ENCODE measurements around the gene RAN.
"Not testable (repeated sequence)": the region's sequence is repeated elsewhere in the genome, so short reads cannot be mapped to it uniquely, and the experiment has no call there.

The RAN gene

DNA sequence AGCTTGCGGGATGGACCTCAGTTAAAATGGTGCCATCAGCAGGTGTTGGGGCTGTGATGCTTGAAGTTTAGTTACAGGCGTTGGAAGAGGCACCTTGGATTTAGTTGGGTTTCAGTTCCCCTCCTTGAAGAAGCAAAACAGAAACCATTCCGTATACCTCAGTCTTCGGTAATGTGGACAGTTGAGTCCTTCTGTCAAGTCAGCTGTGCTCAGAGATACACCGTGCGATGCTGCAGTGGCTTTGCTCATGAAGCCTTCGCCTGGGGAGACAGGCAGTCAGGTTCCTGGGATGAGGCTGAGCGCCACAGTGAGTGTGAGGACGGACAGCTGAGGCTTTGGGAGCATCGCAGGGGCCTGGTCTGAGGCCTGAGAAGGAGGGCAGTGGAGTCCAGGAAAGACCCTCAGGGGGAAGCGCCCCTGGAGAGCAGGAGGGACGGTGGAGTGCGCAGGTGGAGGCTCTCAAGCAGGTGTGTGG lies 7.4 kb downstream of the RAN start:
- H3K36me3 ChIP-seq (ENCODE audit: control insufficient read depth in 2 of 2, insufficient read depth in 2 of 2, low read length in 2 of 2) = peaks cover 27 to 28% of the 10 kb centered on the region in 2 donors
- no peaks in the 10 kb centered on the region for H3K9me3 ChIP-seq (ENCODE audit: control insufficient read depth in 2 of 2, low read length in 2 of 2)
- no peaks in the 10 kb centered on the region for H3K4me1 ChIP-seq (ENCODE audit: control insufficient read depth, insufficient read depth, low read length)
- no peak overlapping the region for H3K27ac ChIP-seq (ENCODE audit: low read length)
- no peak overlapping the region for H3K9ac ChIP-seq (ENCODE audit: low read length in 2 of 2)
- H3K27me3 ChIP-seq (ENCODE audit: control insufficient read depth in 1 of 2, insufficient read depth in 2 of 2, low read length in 2 of 2) = no peaks in the 10 kb centered on the region
- no peak overlapping the region for H3K4me3 ChIP-seq (ENCODE audit: low read length in 2 of 2)

DNA sequence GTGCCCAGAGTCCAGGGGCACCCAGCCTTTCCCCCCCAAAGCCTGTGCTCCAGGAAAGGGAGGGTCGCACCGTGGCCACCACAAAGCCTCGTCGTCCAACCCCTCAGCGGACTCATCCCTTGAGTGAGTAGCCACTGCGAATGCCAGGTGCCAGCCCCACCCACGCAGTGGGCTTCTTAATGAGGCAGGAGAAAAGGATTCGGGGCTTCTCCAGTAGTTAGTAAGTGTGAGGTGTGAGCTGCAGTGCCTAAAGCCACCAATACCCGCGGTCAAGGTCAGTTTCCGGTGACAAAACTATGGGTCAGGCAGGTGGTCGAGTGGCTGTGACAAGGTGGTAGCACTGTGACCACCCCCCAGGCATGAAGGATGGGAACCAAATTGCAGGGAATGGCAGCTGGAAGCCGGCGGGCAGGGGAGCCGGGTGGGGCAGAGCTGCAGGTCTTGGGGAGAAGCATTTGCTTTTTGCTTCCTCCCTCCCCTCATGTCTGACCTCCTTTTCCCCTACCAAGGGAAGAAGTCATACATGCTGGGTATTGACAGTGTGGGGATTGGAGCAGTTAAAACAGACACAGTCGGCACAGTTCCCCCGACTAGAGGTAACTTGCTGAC lies 8.0 kb downstream of the RAN start:
- Histone ChIP-seq H3K27me3 (ENCODE audit: control insufficient read depth in 1 of 2, insufficient read depth in 2 of 2, low read length in 2 of 2) (no peaks in the 10 kb centered on the region), H3K27ac (ENCODE audit: low read length) (no peak overlapping the region), H3K4me3 (ENCODE audit: low read length in 2 of 2) (no peak overlapping the region), H3K9me3 (ENCODE audit: control insufficient read depth in 2 of 2, low read length in 2 of 2) (no peaks in the 10 kb centered on the region), H3K36me3 (ENCODE audit: control insufficient read depth in 2 of 2, insufficient read depth in 2 of 2, low read length in 2 of 2) (peaks cover 23 to 25% of the 10 kb centered on the region in 2 donors), H3K4me1 (ENCODE audit: control insufficient read depth, insufficient read depth, low read length) (no peaks in the 10 kb centered on the region), H3K9ac (ENCODE audit: low read length in 2 of 2) (no peak overlapping the region)

DNA sequence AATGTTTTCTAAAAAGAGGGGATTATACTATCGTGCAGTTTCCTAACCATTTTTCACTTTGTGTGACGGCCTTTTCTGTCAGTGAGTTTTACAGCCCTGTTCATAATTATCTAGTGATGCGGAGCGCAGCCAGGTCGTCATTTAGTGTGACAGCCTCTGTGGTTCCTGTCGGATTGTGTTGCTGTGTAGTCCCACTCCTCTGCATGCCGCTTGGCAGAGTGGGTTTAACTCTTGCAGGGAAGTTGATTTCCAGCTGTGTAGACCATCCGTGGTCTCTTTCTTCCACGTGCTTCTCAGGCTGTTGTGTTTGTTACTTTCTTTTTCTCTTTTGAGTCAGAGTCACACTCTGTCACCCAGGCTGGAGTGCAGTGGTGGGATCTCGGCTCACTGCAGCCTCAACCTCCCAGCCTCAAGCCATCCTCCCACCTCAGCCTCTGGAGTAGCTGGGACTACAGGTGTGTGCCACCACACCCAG lies 8.6 kb downstream of the RAN start:
- Histone ChIP-seq H3K4me1 (ENCODE audit: control insufficient read depth, insufficient read depth, low read length) (no peaks in the 10 kb centered on the region), H3K27me3 (ENCODE audit: control insufficient read depth in 1 of 2, insufficient read depth in 2 of 2, low read length in 2 of 2) (no peaks in the 10 kb centered on the region), H3K9me3 (ENCODE audit: control insufficient read depth in 2 of 2, low read length in 2 of 2) (no peaks in the 10 kb centered on the region), H3K9ac (ENCODE audit: low read length in 2 of 2) (no peak overlapping the region), H3K27ac (ENCODE audit: low read length) (no peak overlapping the region), H3K4me3 (ENCODE audit: low read length in 2 of 2) (peak overlapping the region in 1 of 2 donors; percentile 52), H3K36me3 (ENCODE audit: control insufficient read depth in 2 of 2, insufficient read depth in 2 of 2, low read length in 2 of 2) (peaks cover 20% of the 10 kb centered on the region in 2 donors)

DNA sequence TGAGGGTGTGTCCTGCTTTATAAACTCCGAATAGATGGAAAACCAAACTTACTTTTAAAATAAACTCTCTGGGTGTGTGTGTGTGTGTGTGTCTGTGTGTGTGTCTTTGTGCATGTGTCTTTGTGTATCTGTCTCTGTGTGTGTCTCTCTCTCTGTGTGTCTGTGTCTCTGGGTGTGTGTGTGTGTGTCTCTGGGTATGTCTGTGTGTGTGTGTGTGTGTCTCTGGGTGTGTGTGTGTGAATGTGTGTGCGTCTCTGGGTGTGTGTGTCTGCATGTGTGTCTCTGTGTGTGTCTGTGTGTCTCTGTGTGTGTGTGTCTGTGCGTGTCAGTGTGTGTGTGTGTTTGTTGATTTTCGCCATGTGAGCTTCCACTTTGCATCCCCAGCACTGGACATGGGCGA lies 9.2 kb downstream of the RAN start:
- Histone ChIP-seq H3K4me1 (ENCODE audit: control insufficient read depth, insufficient read depth, low read length) (no peaks in the 10 kb centered on the region), H3K27me3 (ENCODE audit: control insufficient read depth in 1 of 2, insufficient read depth in 2 of 2, low read length in 2 of 2) (no peaks in the 10 kb centered on the region), H3K27ac (ENCODE audit: low read length) (no peak overlapping the region), H3K4me3 (ENCODE audit: low read length in 2 of 2) (no peak overlapping the region), H3K9ac (ENCODE audit: low read length in 2 of 2) (no peak overlapping the region), H3K36me3 (ENCODE audit: control insufficient read depth in 2 of 2, insufficient read depth in 2 of 2, low read length in 2 of 2) (peaks cover 14% of the 10 kb centered on the region in 2 donors), H3K9me3 (ENCODE audit: control insufficient read depth in 2 of 2, low read length in 2 of 2) (no peaks in the 10 kb centered on the region)

DNA sequence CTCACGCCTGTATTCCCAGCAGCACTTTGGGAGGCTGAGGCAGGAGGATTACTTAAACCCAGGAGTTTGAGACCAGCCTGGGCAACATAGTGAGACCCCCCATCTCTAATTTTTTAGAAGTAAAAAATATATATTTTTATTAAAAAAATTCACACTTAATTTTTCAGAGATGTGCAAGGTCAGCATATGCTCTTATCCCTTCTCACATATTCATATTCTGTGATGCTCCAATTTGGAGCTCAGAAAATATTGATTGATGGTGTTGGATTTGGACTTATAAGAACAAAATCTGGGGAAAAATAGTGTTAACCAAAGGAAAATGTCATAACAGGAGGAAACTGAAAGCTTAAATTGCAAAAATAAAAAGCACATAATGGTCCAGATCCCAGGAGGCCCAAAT lies 9.7 kb downstream of the RAN start:
- H3K9me3 ChIP-seq (ENCODE audit: control insufficient read depth in 2 of 2, low read length in 2 of 2) = no peaks in the 10 kb centered on the region
- H3K36me3 ChIP-seq (ENCODE audit: control insufficient read depth in 2 of 2, insufficient read depth in 2 of 2, low read length in 2 of 2) = peaks cover 9 to 10% of the 10 kb centered on the region in 2 donors
- no peaks in the 10 kb centered on the region for H3K27me3 ChIP-seq (ENCODE audit: control insufficient read depth in 1 of 2, insufficient read depth in 2 of 2, low read length in 2 of 2)
- H3K4me3 ChIP-seq (ENCODE audit: low read length in 2 of 2) = no peak overlapping the region
- H3K4me1 ChIP-seq (ENCODE audit: control insufficient read depth, insufficient read depth, low read length) = no peaks in the 10 kb centered on the region
- no peak overlapping the region for H3K9ac ChIP-seq (ENCODE audit: low read length in 2 of 2)
- no peak overlapping the region for H3K27ac ChIP-seq (ENCODE audit: low read length)

DNA sequence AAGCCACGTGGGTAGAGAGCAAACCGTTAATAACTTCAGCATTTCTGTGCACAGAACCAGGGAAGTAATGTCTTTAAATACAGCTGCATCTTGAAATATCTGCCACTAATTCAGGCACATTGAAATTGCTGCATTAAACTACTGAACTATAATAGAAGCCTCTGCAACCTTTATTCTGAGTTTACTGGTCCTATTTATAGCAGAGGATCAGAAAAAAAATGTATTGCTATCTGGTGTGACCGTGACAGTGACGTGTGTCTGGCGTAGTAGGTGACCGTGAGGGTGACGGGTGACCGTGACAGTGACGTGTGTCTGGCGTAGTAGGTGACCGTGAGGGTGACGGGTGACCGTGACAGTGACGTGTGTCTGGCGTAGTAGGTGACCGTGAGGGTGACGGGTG lies 15.3 kb downstream of the RAN start:
- H3K4me3 ChIP-seq (ENCODE audit: low read length in 2 of 2); H3K4me1 ChIP-seq (ENCODE audit: control insufficient read depth, insufficient read depth, low read length); H3K27me3 ChIP-seq (ENCODE audit: control insufficient read depth in 1 of 2, insufficient read depth in 2 of 2, low read length in 2 of 2); H3K36me3 ChIP-seq (ENCODE audit: control insufficient read depth in 2 of 2, insufficient read depth in 2 of 2, low read length in 2 of 2); H3K9me3 ChIP-seq (ENCODE audit: control insufficient read depth in 2 of 2, low read length in 2 of 2); H3K27ac ChIP-seq (ENCODE audit: low read length); H3K9ac ChIP-seq (ENCODE audit: low read length in 2 of 2): not testable (repeated sequence)

DNA sequence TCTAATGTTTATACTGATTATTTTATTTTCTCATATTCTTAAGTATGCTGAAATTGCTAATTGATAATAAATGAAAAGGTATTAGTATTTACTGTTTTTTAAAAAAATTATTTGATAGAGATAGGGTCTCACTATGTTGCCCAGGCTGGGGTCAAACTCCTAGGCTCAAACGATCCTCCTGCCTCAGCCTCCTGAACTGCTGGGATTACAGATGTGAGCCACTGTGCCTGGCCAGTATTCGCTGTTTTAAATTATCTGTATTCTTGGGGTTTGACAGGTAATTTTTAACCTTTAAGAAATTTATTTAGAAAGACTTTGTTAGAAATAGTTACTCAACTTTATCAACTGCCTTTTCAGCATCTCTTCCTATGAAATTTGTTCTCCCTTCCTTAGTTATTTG lies 32.2 kb downstream of the RAN start:
- Histone ChIP-seq H3K27ac (ENCODE audit: low read length) (no peak overlapping the region), H3K4me1 (ENCODE audit: control insufficient read depth, insufficient read depth, low read length) (no peaks in the 10 kb centered on the region), H3K36me3 (ENCODE audit: control insufficient read depth in 2 of 2, insufficient read depth in 2 of 2, low read length in 2 of 2) (no peaks in the 10 kb centered on the region), H3K9ac (ENCODE audit: low read length in 2 of 2) (no peak overlapping the region), H3K27me3 (ENCODE audit: control insufficient read depth in 1 of 2, insufficient read depth in 2 of 2, low read length in 2 of 2) (no peaks in the 10 kb centered on the region), H3K4me3 (ENCODE audit: low read length in 2 of 2) (no peak overlapping the region), H3K9me3 (ENCODE audit: control insufficient read depth in 2 of 2, low read length in 2 of 2) (no peaks in the 10 kb centered on the region)

DNA sequence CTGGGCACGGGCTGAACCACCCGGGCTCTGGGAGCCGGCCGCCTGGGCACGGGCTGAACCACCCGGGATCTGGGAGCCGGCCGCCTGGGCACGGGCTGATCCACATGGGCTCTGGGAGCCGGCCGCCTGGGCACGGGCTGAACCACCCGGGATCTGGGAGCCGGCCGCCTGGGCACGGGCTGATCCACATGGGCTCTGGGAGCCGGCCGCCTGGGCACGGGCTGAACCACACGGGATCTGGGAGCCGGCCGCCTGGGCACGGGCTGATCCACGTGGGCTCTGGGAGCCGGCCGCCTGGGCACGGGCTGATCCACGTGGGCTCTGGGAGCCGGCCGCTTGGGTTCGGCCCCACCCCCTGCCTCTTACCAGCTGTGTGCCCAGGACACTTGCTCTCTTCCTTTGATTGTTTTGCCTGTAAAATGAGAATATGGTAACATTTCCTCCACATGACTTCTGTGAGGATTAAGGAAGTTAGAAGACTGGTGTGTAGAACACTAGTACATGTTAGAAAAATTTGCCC lies 33.1 kb downstream of the RAN start:
- H3K4me1 ChIP-seq (ENCODE audit: control insufficient read depth, insufficient read depth, low read length); H3K9ac ChIP-seq (ENCODE audit: low read length in 2 of 2); H3K27ac ChIP-seq (ENCODE audit: low read length); H3K9me3 ChIP-seq (ENCODE audit: control insufficient read depth in 2 of 2, low read length in 2 of 2); H3K4me3 ChIP-seq (ENCODE audit: low read length in 2 of 2); H3K27me3 ChIP-seq (ENCODE audit: control insufficient read depth in 1 of 2, insufficient read depth in 2 of 2, low read length in 2 of 2); H3K36me3 ChIP-seq (ENCODE audit: control insufficient read depth in 2 of 2, insufficient read depth in 2 of 2, low read length in 2 of 2): not testable (repeated sequence)

DNA sequence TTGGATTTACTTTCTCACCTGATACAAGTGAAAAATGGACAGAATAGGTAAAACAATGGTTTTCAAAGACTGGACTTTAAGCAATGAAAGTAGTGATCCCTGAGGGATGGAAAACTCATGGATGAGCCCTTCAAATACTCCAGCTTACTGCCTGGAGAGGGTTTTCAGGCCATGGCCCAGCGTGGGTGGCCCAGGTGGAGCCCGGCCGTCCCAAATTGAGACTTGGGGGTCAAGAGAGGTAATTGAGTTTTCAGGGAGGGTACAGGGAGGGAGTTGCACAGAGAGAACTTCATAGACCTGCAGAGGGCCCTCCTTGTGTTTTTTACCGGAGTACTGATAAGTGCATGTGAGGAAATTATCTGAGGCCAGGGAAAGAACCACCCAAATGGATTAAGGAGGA lies 37.2 kb downstream of the RAN start:
- Histone ChIP-seq H3K27me3 (ENCODE audit: control insufficient read depth in 1 of 2, insufficient read depth in 2 of 2, low read length in 2 of 2) (no peaks in the 10 kb centered on the region), H3K9me3 (ENCODE audit: control insufficient read depth in 2 of 2, low read length in 2 of 2) (no peaks in the 10 kb centered on the region), H3K9ac (ENCODE audit: low read length in 2 of 2) (no peak overlapping the region), H3K4me1 (ENCODE audit: control insufficient read depth, insufficient read depth, low read length) (no peaks in the 10 kb centered on the region), H3K27ac (ENCODE audit: low read length) (no peak overlapping the region), H3K36me3 (ENCODE audit: control insufficient read depth in 2 of 2, insufficient read depth in 2 of 2, low read length in 2 of 2) (no peaks in the 10 kb centered on the region), H3K4me3 (ENCODE audit: low read length in 2 of 2) (no peak overlapping the region)

DNA sequence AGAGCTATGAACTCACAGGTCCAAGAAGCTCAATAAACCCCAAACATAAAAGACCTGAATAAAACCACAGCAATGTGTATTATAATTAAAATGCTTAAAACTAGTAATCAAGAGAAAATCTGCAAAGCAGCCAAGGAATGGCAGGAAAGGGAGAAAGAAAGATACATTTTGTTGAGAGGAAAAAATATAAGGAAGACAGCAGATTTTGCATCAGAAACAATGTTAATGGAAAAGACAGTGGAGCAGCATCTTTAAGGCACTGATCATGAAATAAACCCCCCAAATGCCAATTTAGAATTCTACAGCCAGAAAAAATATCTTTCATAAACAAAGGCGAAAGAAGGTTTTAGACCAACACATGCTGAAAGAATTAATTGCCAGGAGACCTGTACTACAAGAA lies 39.3 kb downstream of the RAN start:
- Histone ChIP-seq H3K9me3 (ENCODE audit: control insufficient read depth in 2 of 2, low read length in 2 of 2) (no peaks in the 10 kb centered on the region), H3K4me1 (ENCODE audit: control insufficient read depth, insufficient read depth, low read length) (peaks cover under 1% of the 10 kb centered on the region), H3K27me3 (ENCODE audit: control insufficient read depth in 1 of 2, insufficient read depth in 2 of 2, low read length in 2 of 2) (peaks cover 0 to 3% of the 10 kb centered on the region in 2 donors), H3K27ac (ENCODE audit: low read length) (no peak overlapping the region), H3K36me3 (ENCODE audit: control insufficient read depth in 2 of 2, insufficient read depth in 2 of 2, low read length in 2 of 2) (no peaks in the 10 kb centered on the region), H3K4me3 (ENCODE audit: low read length in 2 of 2) (no peak overlapping the region), H3K9ac (ENCODE audit: low read length in 2 of 2) (no peak overlapping the region)

DNA sequence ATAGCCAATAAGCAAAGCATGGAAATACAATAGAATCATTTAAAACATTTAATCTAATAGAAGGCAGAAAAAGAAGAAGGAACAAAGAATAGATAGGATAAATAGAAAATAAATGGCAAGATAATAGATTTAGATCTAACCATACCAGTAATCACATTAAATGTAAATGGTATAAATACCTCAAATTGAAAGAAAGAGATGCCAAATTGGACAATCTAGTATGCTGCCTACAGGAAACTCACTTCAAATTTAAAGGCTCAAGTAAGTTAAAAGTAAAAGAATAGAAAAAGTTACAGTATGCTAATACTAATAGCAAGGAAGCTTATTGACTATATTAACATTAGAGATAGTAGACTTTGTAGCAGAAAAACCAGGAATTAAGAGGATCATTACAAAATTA lies 40.1 kb downstream of the RAN start:
- no peak overlapping the region for H3K27ac ChIP-seq (ENCODE audit: low read length)
- H3K9ac ChIP-seq (ENCODE audit: low read length in 2 of 2) = no peak overlapping the region
- H3K4me3 ChIP-seq (ENCODE audit: low read length in 2 of 2) = no peak overlapping the region
- H3K27me3 ChIP-seq (ENCODE audit: control insufficient read depth in 1 of 2, insufficient read depth in 2 of 2, low read length in 2 of 2) = peaks cover 0 to 3% of the 10 kb centered on the region in 2 donors
- H3K36me3 ChIP-seq (ENCODE audit: control insufficient read depth in 2 of 2, insufficient read depth in 2 of 2, low read length in 2 of 2) = no peaks in the 10 kb centered on the region
- H3K9me3 ChIP-seq (ENCODE audit: control insufficient read depth in 2 of 2, low read length in 2 of 2) = no peaks in the 10 kb centered on the region
- peaks cover 7% of the 10 kb centered on the region for H3K4me1 ChIP-seq (ENCODE audit: control insufficient read depth, insufficient read depth, low read length)

All from stomach smooth muscle (tissue), 2 donors.